Bronchus fibroblast of lung (primary cell): ENCODE data around the gene TBC1D3H. TPM values are rescaled to one million over a fixed set of nuclear protein-coding genes. Genes with fewer than 3 reads are reported as not detected.

Experiments used
- total RNA-seq: library from RNA; depleted of rRNA; stranded (reverse); fragments of >200 nt; gene quantifications from 2 replicates; pipeline ENCODE4 v1.2.3, GENCODE V29; 2015

The TBC1D3H gene
- not detected in 2 replicates for total RNA-seq

GRCh38 chr17:36388385-36389245 is at the start of gene TBC1D3H:
Gene TBC1D3H (minus strand): TSS chr17:36388435. CDS start chr17:36386895, 1,540 bp downstream.

Other genes starting within 250 kb of the TBC1D3H start
- not detected in 2 replicates for gene TBC1D3B, start 211.8 kb downstream of the TBC1D3H start, total RNA-seq
- not detected in 2 replicates for gene CCL3L1, start 191.7 kb downstream of the TBC1D3H start, total RNA-seq
- 0.59 TPM in 1 of 2 replicates, not detected in the other for gene CCL4L2, start 177.4 kb downstream of the TBC1D3H start, total RNA-seq
- under 0.01 TPM in 1 of 2 replicates, not detected in the other for gene TBC1D3I, start 123.9 kb downstream of the TBC1D3H start, total RNA-seq
- gene TBC1D3G, start 64.6 kb downstream of the TBC1D3H start, total RNA-seq = not detected in 2 replicates
- 34.6 and 36.8 TPM in 2 replicates for gene ZNHIT3, start 98.2 kb upstream of the TBC1D3H start, total RNA-seq
- gene MYO19, start 146.4 kb upstream of the TBC1D3H start, total RNA-seq = 61.9 and 66.9 TPM in 2 replicates
- gene PIGW, start 146.6 kb upstream of the TBC1D3H start, total RNA-seq = 6.7 and 7.7 TPM in 2 replicates
- gene GGNBP2, start 156.5 kb upstream of the TBC1D3H start, total RNA-seq = 29.7 and 32.6 TPM in 2 replicates
- gene DHRS11, start 203.4 kb upstream of the TBC1D3H start, total RNA-seq = 10.8 and 11.1 TPM in 2 replicates
- 6.5 and 9.4 TPM in 2 replicates for gene MRM1, start 213.1 kb upstream of the TBC1D3H start, total RNA-seq